Mammary epithelial cell (primary cell): ENCODE data around the gene RPS6KA5.

Experiments
- EZH2 ChIP-seq: IDR thresholded peaks from 2 replicates; pipeline ENCODE4 v1.6.1; 2012; ENCODE audit warnings: low read length, inconsistent platforms, borderline replicate concordance
- TF ChIP-seq, protein P1 (sequence below), 2 donors: IDR thresholded peaks in 1 of 2; conservative IDR thresholded peaks in 1 of 2; 2 replicates each; pipeline ENCODE4 v1.5.1; 2011 to 2012; ENCODE audit warnings: inconsistent platforms in 2 of 2, low read length in 2 of 2, mild to moderate bottlenecking in 2 of 2, control low read depth in 1 of 2, low read depth in 1 of 2; ENCODE audit not compliant: insufficient read depth in 1 of 2; ENCODE audit errors: extremely low read depth in 1 of 2

DNA sequence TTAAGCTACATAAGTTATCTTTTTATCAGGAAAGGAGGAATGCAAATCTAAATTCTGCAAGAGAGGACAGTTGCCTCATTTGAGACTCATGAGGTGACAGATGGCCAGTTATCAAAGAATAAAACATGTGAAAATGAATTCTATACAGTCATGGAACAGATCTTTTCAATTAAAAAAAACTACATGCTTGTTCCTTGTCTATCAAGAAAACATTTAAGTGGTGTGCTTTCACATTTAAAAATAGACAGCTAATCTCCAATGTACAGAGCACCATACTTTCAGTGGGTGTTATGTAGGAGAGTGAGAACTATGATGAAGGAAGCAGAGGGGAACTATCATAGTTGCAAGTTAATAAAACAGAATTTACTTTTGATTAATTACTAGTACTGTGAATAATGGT, 167.5 kb downstream of the RPS6KA5 start:
- TF ChIP-seq, protein P1, sequence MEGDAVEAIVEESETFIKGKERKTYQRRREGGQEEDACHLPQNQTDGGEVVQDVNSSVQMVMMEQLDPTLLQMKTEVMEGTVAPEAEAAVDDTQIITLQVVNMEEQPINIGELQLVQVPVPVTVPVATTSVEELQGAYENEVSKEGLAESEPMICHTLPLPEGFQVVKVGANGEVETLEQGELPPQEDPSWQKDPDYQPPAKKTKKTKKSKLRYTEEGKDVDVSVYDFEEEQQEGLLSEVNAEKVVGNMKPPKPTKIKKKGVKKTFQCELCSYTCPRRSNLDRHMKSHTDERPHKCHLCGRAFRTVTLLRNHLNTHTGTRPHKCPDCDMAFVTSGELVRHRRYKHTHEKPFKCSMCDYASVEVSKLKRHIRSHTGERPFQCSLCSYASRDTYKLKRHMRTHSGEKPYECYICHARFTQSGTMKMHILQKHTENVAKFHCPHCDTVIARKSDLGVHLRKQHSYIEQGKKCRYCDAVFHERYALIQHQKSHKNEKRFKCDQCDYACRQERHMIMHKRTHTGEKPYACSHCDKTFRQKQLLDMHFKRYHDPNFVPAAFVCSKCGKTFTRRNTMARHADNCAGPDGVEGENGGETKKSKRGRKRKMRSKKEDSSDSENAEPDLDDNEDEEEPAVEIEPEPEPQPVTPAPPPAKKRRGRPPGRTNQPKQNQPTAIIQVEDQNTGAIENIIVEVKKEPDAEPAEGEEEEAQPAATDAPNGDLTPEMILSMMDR (conservative IDR thresholded peaks at IDR 0.05 in 1 of 2, IDR thresholded peaks at IDR 0.05 in 1 of 2; ENCODE audit: extremely low read depth in 1 of 2, insufficient read depth in 1 of 2, low read depth in 1 of 2, low read length in 2 of 2): no peak
- no peak for TF ChIP-seq EZH2
